Neural progenitor cell (in vitro differentiated cells): ENCODE results near the gene MYBBP1A.

ENCODE experiments used
- EZH2phosphoT487 ChIP-seq: fragments of 200-600 bp; sonication (generic); IDR thresholded peaks from 2 replicates; pipeline ENCODE4 v1.6.1; 2017; ENCODE audit warnings: antibody characterized with exemption
- TF ChIP-seq, protein P1 (sequence below): fragments of 200-600 bp; sonication (generic); IDR thresholded peaks from 2 replicates; pipeline ENCODE4 v1.5.1; 2017; ENCODE audit warnings: antibody characterized with exemption, mild to moderate bottlenecking

GRCh38 chr17:4531988-4532736, 23.0 kb downstream of the MYBBP1A start:
- TF ChIP-seq, protein P1, sequence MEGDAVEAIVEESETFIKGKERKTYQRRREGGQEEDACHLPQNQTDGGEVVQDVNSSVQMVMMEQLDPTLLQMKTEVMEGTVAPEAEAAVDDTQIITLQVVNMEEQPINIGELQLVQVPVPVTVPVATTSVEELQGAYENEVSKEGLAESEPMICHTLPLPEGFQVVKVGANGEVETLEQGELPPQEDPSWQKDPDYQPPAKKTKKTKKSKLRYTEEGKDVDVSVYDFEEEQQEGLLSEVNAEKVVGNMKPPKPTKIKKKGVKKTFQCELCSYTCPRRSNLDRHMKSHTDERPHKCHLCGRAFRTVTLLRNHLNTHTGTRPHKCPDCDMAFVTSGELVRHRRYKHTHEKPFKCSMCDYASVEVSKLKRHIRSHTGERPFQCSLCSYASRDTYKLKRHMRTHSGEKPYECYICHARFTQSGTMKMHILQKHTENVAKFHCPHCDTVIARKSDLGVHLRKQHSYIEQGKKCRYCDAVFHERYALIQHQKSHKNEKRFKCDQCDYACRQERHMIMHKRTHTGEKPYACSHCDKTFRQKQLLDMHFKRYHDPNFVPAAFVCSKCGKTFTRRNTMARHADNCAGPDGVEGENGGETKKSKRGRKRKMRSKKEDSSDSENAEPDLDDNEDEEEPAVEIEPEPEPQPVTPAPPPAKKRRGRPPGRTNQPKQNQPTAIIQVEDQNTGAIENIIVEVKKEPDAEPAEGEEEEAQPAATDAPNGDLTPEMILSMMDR = no peak
- no peak for TF ChIP-seq EZH2phosphoT487
